Cardiac fibroblast (primary cell): ENCODE data around the gene CBLN1.

Experiments
- DNase-seq, 2 donors: peaks; one replicate each; pipeline versions ENCODE4 v3.0.0 to v3.0.0-alpha.2; 2010; ENCODE audit warnings: low read depth in 2 of 2
- H3K4me3 ChIP-seq, 2 donors: replicated peaks in 1 of 2; 1 replicate in 1 of 2; 2 replicates in 1 of 2; pipeline ENCODE4 v1.5.1; 2011; ENCODE audit warnings: low read depth in 2 of 2, low read length in 2 of 2, mild to moderate bottlenecking in 2 of 2, moderate library complexity in 1 of 2
- CTCF ChIP-seq: IDR thresholded peaks from one replicate; pipeline ENCODE4 v1.5.1; 2011; ENCODE audit warnings: low read depth, mild to moderate bottlenecking, low read length, inconsistent platforms

Gene CBLN1

GRCh38 chr16:49283376-49284049 is 1.9 kb upstream of the CBLN1 start:
- DNase-seq = no peak
- TF ChIP-seq CTCF = no peak
- H3K4me3 ChIP-seq = no peak overlapping the region

- H3K4me3 ChIP-seq = no peak overlapping the region
- no peak for TF ChIP-seq CTCF
- DNase-seq = peak in 1 of 2 donors; percentile 2
Observed at GRCh38 chr16:49282690-49283375, 1.2 kb upstream of the CBLN1 start.

GRCh38 chr16:49281843-49282642 is 405 bp upstream of the CBLN1 start:
- peak; percentile 51 to 56 for DNase-seq
- H3K4me3 ChIP-seq = peak overlapping the region in 1 of 2 donors; percentile 7
- TF ChIP-seq CTCF = no peak

- DNase-seq = no peak
- no peak for TF ChIP-seq CTCF
- H3K4me3 ChIP-seq = no peak overlapping the region
Observed at GRCh38 chr16:49280841-49281371, 732 bp downstream of the CBLN1 start.

- no peak for DNase-seq
- no peak for TF ChIP-seq CTCF
- no peak overlapping the region for H3K4me3 ChIP-seq
Observed at GRCh38 chr16:49280105-49280741, 1.4 kb downstream of the CBLN1 start.

- DNase-seq = no peak
- no peak overlapping the region for H3K4me3 ChIP-seq
- TF ChIP-seq CTCF = no peak
Observed at GRCh38 chr16:49278944-49279725, 2.5 kb downstream of the CBLN1 start.
